ENCODE results near the gene USH1C.

USH1C gene

GRCh38 chr11:17494019-17494418, 50.2 kb downstream of the USH1C start:
- Mint-ChIP-seq H3K4me1 (no peaks in the 10 kb centered on the region), H3K4me3 (no peak overlapping the region), H3K27me3 (peaks cover 33% of the 10 kb centered on the region), H3K36me3 (no peaks in the 10 kb centered on the region), H3K9me3 (no peaks in the 10 kb centered on the region), H3K27ac (no peak overlapping the region)
- no peak for ATAC-seq

- H3K27me3 Mint-ChIP-seq, result peaks cover 36% of the 10 kb centered on the region
- no peaks in the 10 kb centered on the region for H3K9me3 Mint-ChIP-seq
- no peak overlapping the region for H3K27ac Mint-ChIP-seq
- no peaks in the 10 kb centered on the region for H3K36me3 Mint-ChIP-seq
- no peak overlapping the region for H3K4me3 Mint-ChIP-seq
- H3K4me1 Mint-ChIP-seq, result no peaks in the 10 kb centered on the region
- no peak for ATAC-seq
Measured at GRCh38 chr11:17490938-17491337, 53.3 kb downstream of the USH1C start.

- H3K4me3 Mint-ChIP-seq, result no peak overlapping the region
- no peak for ATAC-seq
Measured at GRCh38 chr11:17490232-17490631, 54.0 kb downstream of the USH1C start.

GRCh38 chr11:17489751-17490150, 54.5 kb downstream of the USH1C start:
- no peaks in the 10 kb centered on the region for H3K9me3 Mint-ChIP-seq
- no peaks in the 10 kb centered on the region for H3K36me3 Mint-ChIP-seq
- no peak overlapping the region for H3K4me3 Mint-ChIP-seq
- no peak for ATAC-seq
- no peaks in the 10 kb centered on the region for H3K4me1 Mint-ChIP-seq
- H3K27ac Mint-ChIP-seq, result no peak overlapping the region
- peaks cover 26% of the 10 kb centered on the region for H3K27me3 Mint-ChIP-seq

More at GRCh38 chr11:17490232-17490631, 54.0 kb downstream of the USH1C start:
- Mint-ChIP-seq H3K36me3 (no peaks in the 10 kb centered on the region), H3K4me1 (no peaks in the 10 kb centered on the region), H3K27ac (no peak overlapping the region), H3K9me3 (no peaks in the 10 kb centered on the region), H3K27me3 (peaks cover 28% of the 10 kb centered on the region)

GRCh38 chr11:17488563-17488962, 55.7 kb downstream of the USH1C start:
- no peak for ATAC-seq
- peaks cover 5% of the 10 kb centered on the region for H3K9me3 Mint-ChIP-seq

GRCh38 chr11:17486646-17487045, 57.6 kb downstream of the USH1C start:
- Mint-ChIP-seq H3K4me1 (no peaks in the 10 kb centered on the region), H3K27ac (no peak overlapping the region), H3K36me3 (no peaks in the 10 kb centered on the region), H3K4me3 (no peak overlapping the region), H3K9me3 (peaks cover 7% of the 10 kb centered on the region), H3K27me3 (peaks cover 26% of the 10 kb centered on the region)
- ATAC-seq, result no peak

More at GRCh38 chr11:17488563-17488962, 55.7 kb downstream of the USH1C start:
- Mint-ChIP-seq H3K4me1 (no peaks in the 10 kb centered on the region), H3K36me3 (no peaks in the 10 kb centered on the region), H3K27ac (no peak overlapping the region), H3K27me3 (peaks cover 26% of the 10 kb centered on the region), H3K4me3 (no peak overlapping the region)

- H3K9me3 Mint-ChIP-seq, result peaks cover 7% of the 10 kb centered on the region
- peaks cover 9% of the 10 kb centered on the region for H3K27me3 Mint-ChIP-seq
- H3K4me1 Mint-ChIP-seq, result no peaks in the 10 kb centered on the region
- no peaks in the 10 kb centered on the region for H3K36me3 Mint-ChIP-seq
- no peak for ATAC-seq
- H3K27ac Mint-ChIP-seq, result no peak overlapping the region
- H3K4me3 Mint-ChIP-seq, result no peak overlapping the region
Measured at GRCh38 chr11:17483505-17483904, 60.7 kb downstream of the USH1C start.

- Mint-ChIP-seq H3K36me3 (no peaks in the 10 kb centered on the region), H3K9me3 (peaks cover 7% of the 10 kb centered on the region), H3K4me1 (no peaks in the 10 kb centered on the region), H3K27me3 (peaks cover 13% of the 10 kb centered on the region), H3K4me3 (no peak overlapping the region), H3K27ac (no peak overlapping the region)
- ATAC-seq, result no peak
Measured at GRCh38 chr11:17481905-17482304, 62.3 kb downstream of the USH1C start.

GRCh38 chr11:17479284-17480214, 64.7 kb downstream of the USH1C start:
- no peak overlapping the region for H3K4me3 Mint-ChIP-seq
- H3K27me3 Mint-ChIP-seq, result peaks cover 36% of the 10 kb centered on the region
- no peaks in the 10 kb centered on the region for H3K4me1 Mint-ChIP-seq
- no peak overlapping the region for H3K27ac Mint-ChIP-seq
- ATAC-seq, result no peak
- H3K9me3 Mint-ChIP-seq, result peaks cover 7% of the 10 kb centered on the region
- no peaks in the 10 kb centered on the region for H3K36me3 Mint-ChIP-seq

- no peak for ATAC-seq
- no peaks in the 10 kb centered on the region for H3K9me3 Mint-ChIP-seq
- no peak overlapping the region for H3K4me3 Mint-ChIP-seq
- peaks cover 51% of the 10 kb centered on the region for H3K27me3 Mint-ChIP-seq
- no peaks in the 10 kb centered on the region for H3K4me1 Mint-ChIP-seq
- H3K36me3 Mint-ChIP-seq, result no peaks in the 10 kb centered on the region
- no peak overlapping the region for H3K27ac Mint-ChIP-seq
Measured at GRCh38 chr11:17478070-17478469, 66.1 kb downstream of the USH1C start.

GRCh38 chr11:17477361-17477760, 66.9 kb downstream of the USH1C start:
- peaks cover 57% of the 10 kb centered on the region for H3K27me3 Mint-ChIP-seq
- H3K4me3 Mint-ChIP-seq, result no peak overlapping the region
- H3K36me3 Mint-ChIP-seq, result no peaks in the 10 kb centered on the region
- no peak for ATAC-seq
- no peaks in the 10 kb centered on the region for H3K9me3 Mint-ChIP-seq
- H3K27ac Mint-ChIP-seq, result no peak overlapping the region
- H3K4me1 Mint-ChIP-seq, result no peaks in the 10 kb centered on the region

GRCh38 chr11:17477084-17477333, 67.2 kb downstream of the USH1C start:
- ATAC-seq, result no peak
- Mint-ChIP-seq H3K4me3 (no peak overlapping the region), H3K4me1 (no peaks in the 10 kb centered on the region), H3K27ac (no peak overlapping the region), H3K27me3 (peaks cover 58% of the 10 kb centered on the region), H3K36me3 (no peaks in the 10 kb centered on the region), H3K9me3 (no peaks in the 10 kb centered on the region)

GRCh38 chr11:17476317-17477083, 67.7 kb downstream of the USH1C start, which contains the start of gene ABCC8:
Gene ABCC8, minus strand, starts transcription at chr11:17476845. Its CDS starts 69 bp downstream, at chr11:17476776.
- H3K4me1 Mint-ChIP-seq, result no peaks in the 10 kb centered on the region
- peaks cover 58% of the 10 kb centered on the region for H3K27me3 Mint-ChIP-seq
- no peak within 1 kb of the TSS for H3K27ac Mint-ChIP-seq
- ATAC-seq, result no peak
- H3K36me3 Mint-ChIP-seq, result no peaks in the 10 kb centered on the region
- no peaks in the 10 kb centered on the region for H3K9me3 Mint-ChIP-seq
- H3K4me3 Mint-ChIP-seq, result peak within 1 kb of the TSS; percentile 36

- Mint-ChIP-seq H3K9me3 (no peaks in the 10 kb centered on the region), H3K27me3 (peaks cover 65% of the 10 kb centered on the region), H3K36me3 (no peaks in the 10 kb centered on the region), H3K4me3 (no peak overlapping the region), H3K27ac (no peak overlapping the region), H3K4me1 (no peaks in the 10 kb centered on the region)
- ATAC-seq, result no peak
Measured at GRCh38 chr11:17475666-17476316, 68.4 kb downstream of the USH1C start.

GRCh38 chr11:17473071-17473744, 71.0 kb downstream of the USH1C start:
- no peak overlapping the region for H3K27ac Mint-ChIP-seq
- no peak for ATAC-seq
- H3K4me3 Mint-ChIP-seq, result no peak overlapping the region
- H3K4me1 Mint-ChIP-seq, result no peaks in the 10 kb centered on the region
- peaks cover 66% of the 10 kb centered on the region for H3K27me3 Mint-ChIP-seq
- peaks cover 3% of the 10 kb centered on the region for H3K9me3 Mint-ChIP-seq
- H3K36me3 Mint-ChIP-seq, result no peaks in the 10 kb centered on the region
